Loucy (cell line): ENCODE measurements around the gene PKIB.

ENCODE experiments used
- CTCF ChIP-seq: fragments of 200-600 bp; sonication (generic); conservative IDR thresholded peaks from 2 replicates; pipeline ENCODE4 v1.5.1; 2014; ENCODE audit warnings: mild to moderate bottlenecking, antibody characterized with exemption, low read length
- EZH2phosphoT487 ChIP-seq: fragments of 200-600 bp; IDR thresholded peaks from 2 replicates; pipeline ENCODE4 v1.6.1; 2018; ENCODE audit warnings: antibody characterized with exemption, mild to moderate bottlenecking, moderate library complexity, borderline replicate concordance

- TF ChIP-seq CTCF: no peak
- TF ChIP-seq EZH2phosphoT487: no peak
These were observed 71.5 kb downstream of the PKIB start for GRCh38 chr6:122681705-122682104.
